GM19043 (cell line): Measurements from ENCODE around the gene MPST.
"Not testable (repeated sequence)": the region's sequence is repeated elsewhere in the genome, so short reads cannot be mapped to it uniquely, and the experiment has no call there.

Source experiments
- ATAC-seq: cut with Tn5 transposase; IDR thresholded peaks from one replicate; pipeline ENCODE4 v1.9.1; 2021; ENCODE audit warnings: low read depth; ENCODE audit not compliant: unreplicated experiment

MPST gene

DNA sequence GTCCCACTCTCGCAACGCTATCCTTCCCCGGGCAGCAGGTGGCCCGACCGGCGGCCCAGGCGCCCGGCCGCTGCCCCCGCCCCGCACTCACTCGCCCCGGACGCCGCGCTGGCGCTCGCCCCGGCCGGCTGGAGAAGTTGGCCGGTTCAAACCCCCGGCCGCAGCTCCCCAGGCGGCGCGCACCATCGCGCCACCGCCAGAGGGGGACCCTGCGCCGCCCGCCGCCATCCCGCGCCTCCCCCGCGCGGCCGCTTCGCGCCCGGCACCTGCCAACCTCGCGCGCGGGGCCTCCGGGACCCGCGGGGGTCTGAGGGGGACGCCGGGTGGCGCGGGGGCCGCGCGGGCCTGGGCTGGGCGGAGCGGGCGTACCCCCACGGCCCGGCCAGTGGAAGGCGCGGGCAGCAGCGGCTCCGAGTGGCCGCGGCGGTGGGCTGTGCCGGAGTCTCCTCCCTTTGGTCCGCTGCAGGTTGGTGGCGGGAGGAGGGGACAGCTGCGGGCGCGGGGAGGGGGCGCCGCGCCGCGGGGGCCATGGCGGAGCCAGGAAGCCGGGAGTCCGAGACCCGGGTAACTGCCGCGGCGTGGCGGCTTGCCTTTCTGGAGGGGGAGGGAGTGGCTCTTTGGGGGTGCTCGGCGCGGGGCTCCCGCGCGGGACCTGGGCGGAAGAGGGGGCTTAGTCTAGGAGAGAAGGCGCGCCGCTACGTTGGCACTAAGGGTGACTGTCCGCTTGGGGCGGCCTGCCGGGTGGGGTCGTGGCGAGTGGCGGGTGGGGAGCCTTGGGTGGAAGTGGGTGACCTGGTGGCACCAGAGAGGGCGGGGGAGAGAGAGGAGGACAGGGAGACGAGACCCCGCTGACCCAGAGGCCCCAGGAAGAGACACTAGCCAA lies at the start of gene MPST, which contains the start of gene TST:
TSS of gene MPST (plus strand) at position 434 of the 883 bp plus-strand sequence. CDS start at position 529, 95 bp downstream.
TSS of gene TST (minus strand) at position 139 of the 883 bp plus-strand sequence. CDS start 715 bp downstream, outside the sequence.
- ATAC-seq = peak; percentile 69

DNA sequence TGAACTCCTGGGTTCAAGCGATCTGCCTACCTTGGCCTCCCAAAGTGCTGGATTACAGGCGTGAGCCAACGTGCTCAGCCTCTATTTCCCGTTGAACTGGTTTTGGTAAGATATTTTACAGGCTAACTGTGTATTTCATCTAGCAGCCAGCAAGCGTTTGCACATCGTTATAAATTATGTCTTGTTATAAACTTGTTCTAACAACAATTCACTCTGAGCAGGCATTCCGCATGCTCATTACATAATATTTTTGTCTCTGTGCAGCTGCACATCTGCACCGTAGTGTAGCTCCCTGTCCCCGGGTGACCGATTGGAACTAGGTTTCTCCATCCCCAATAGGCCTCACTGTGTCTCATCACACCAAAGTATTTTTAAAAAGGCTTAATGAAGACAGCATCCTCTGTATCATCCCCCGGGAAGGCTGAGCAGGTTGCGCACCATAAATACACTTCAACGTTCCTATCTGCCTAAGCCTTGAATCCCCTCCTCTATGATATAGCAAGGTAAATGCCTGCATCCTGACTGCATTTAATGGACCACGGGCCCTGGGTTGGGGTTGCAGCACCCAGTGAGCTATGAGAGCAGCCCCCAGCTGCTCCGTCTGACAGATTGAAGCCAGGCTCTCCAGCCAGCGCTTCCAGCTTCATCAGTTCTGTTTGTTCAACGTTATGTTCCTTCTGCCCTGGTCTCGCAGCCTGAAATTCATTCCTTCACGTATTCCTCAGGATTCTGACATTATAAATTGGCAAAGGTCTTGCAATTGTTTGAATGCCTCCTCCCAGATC lies 48.0 kb upstream of the MPST start:
- no peak for ATAC-seq

DNA sequence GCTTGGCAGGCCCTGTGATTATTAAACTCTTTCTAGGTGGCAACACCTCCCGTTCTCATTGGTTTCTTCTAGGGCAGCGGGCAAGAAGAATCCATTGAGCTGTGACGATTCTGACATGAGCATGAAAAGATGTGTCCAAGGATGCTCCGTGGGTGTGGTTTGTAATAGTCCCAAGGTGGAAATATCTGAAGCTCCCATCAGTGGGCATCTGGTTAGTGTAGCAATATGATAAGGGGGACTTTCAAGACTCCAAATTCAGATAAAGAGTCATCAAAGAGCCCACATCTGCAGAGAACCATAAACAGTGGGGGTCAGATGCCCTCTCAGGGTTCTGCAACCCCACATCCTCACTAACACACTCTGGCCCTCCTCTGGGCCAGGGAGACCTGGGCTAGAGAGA lies 42.9 kb upstream of the MPST start:
- no peak for ATAC-seq

DNA sequence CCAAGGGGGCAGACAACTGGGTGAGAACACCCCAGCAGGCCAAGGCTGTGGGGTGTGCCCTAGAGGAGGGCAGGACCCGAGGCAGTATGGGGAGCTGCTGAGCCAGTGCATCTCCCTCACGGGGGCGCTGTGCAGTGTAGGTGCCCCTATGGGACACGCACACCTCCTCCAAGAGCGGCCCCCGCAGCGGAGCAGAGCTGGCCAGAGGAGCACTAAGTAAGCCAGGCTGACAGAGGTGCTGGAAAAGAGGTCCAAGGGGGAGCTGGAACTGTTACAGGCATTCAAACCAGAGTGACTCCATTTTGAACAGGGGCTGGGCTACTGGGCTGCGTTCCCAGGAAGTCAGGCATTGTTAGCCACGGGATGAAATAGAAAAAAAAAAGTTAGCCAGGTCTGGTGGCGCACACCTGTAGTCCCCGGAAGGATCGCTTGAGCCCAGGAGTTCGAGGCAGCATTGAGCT lies 42.1 kb upstream of the MPST start:
- ATAC-seq = no peak

DNA sequence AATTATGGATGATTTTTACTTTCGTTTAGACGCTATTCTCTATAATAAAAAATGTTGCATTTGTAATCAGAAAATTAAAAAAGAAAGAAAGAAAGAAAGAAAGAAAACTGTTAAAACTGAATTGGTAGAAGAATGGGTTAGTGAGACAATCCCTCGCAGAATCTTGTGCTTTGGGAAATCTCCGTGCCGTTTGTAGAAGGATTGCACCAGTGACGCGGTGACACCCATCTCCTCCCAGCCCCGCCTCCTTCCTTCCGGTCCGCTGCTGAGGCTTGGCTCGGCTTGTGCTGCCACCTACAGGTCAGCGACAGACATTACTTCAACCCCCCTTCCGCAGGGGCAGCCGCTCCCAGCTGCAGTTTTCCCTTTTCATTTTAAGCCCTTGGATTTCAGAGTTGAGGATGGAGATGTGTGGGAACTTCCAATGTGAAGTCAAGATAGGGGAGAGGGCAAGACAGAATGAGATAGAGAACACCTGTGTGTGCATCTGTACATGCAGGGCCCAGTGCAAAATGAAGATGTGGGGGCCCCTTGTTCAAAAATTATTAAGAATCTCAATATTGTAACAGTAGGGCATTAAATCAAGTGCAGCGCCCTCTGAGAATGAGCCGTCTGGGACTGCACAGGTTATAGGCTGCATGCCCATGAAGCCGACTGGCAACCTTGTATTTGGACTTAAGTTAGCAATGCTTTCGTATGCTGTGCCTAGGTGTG lies 41.4 kb upstream of the MPST start:
- no peak for ATAC-seq

DNA sequence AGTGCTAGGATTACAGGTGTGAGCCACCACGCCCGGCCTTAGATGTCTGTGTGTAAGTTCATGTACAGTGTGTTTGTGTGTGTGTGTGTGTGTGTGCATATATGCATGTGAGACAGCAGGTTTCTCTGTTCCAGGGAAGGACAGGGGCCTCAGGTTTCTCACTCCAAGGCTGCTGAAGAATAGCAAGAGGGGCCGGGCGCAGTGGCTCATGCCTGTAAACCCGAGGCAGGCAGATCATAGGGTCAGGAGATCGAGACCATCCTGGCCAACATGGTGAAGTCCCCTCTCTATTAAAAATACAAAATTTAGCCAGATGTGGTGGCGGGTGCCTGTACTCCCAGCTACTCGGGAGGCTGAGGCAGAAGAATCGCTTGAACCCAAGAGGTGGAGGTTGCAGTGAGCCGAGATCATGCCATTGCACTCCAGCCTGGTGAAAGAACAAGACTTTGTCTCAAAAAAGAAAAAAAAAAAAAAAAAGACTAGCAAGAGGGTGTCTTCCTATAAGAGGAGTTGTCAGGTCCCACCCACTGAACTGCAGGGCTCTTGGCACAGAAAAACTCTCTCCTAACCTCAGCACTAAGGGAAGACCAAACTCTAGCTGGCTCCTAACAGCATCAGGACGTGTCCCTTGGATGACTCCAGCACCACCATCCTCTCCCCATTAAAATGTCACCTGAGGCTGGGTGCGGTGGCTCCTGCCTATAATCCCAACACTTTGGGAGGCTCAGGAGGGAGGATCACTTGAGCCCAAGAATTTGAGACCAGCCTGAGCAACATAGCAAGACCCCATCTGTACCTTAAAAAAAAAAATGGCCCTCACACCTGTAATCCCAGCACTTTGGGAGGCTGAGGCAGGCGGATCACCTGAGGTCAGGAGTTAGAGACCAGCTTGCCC lies 40.3 kb upstream of the MPST start:
- no peak for ATAC-seq

DNA sequence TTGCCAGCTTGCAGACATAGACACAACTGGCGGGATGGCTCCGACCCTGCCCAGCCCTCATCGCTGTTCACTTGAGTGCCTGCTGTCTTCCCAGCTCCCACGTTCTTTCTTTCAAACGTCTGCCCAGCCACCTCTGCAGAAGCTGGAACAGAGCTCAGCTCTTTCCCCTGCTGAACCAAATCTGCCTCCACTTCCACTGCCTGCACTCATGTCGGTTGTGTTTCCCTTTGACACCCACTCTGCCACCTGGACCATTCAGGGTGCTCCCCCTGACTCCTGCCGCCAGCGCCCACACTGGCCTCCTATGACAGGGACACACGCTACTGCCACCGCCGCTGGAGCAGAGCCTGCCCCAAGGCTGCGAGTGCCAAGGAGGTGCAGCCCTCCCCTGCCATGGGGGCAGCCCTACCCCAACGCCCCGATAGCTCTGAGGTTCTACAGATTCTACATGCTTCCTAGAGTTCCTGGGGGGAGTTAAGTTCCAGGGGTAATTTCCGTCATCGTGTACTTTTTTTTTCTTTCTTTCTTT lies 38.2 kb upstream of the MPST start:
- no peak for ATAC-seq

DNA sequence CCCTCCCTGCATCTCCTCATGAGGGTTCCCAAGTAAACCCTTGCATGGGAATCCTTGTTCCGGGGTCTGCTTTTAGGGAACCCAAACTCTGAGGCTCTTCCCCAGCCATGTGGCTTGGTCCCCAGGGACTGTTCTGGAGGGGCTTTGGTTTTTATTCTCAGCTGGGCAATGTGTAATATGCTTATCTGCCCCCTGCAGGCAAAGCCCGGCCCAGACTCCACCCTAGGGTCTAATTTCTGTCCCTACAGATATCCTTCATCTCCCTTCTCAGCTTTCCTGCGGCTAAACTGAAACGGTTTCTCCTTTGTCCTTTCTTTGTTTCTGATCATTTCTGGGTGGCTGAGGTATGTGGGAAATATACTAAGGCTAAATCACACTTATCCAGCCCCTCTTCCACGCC lies 37.4 kb upstream of the MPST start:
- no peak for ATAC-seq

DNA sequence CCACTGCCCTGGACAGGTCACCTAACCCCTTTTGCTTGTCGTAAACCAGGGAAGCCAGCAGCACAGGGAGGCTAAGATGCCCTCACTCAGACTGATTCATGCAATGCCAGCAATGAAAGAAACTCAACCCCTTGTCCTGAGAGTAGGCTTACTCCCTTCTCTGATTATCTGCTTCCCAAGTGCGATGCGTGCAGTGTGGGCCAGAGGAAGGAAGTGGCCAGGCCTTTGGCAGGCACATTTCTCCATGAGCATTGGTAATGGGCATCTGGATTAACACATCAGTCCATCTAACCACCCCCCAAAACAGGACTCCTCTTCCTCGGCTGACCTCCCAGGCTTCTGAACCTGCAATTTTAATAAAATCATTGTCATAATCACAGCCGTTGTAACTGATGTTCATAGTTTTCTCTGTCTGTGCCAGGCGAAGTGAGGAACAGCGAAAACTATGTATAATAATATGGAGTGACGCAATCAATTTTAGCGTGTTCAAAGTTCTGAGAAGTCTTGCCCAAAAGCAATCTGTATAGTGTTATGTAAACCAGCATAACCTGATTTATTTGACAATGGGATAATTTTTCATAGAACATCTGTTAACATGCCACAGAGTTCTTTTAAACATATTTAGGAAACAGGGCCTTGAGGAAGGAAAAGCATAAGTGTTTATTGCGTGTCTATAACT lies 34.2 kb upstream of the MPST start:
- ATAC-seq = no peak

DNA sequence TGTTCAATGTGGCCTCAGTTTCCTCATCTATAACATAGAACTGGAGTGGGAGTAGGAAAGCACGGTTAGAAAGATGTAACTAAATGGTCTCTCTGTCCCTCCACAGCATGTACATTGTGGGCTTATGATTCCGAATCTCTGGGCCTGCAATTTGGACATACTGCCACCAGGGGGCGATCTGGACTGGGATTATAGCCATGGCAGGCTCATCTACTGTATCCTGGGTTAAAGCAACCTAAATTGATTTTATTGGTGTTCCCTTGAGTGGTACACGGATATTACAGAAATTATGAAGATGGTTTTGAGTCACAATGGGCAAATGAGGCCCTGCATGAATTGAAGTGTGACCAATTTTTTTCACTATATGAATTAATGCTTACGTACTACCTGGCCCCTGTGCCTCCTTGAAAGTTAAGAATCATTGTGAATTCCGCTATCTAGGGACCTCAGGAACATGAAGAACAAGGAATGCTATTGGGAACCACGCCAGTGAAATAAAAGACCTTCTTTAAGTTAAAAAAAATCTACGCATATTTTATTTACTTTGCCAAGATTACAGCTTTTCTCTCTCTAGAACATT lies 33.2 kb upstream of the MPST start:
- ATAC-seq = no peak

DNA sequence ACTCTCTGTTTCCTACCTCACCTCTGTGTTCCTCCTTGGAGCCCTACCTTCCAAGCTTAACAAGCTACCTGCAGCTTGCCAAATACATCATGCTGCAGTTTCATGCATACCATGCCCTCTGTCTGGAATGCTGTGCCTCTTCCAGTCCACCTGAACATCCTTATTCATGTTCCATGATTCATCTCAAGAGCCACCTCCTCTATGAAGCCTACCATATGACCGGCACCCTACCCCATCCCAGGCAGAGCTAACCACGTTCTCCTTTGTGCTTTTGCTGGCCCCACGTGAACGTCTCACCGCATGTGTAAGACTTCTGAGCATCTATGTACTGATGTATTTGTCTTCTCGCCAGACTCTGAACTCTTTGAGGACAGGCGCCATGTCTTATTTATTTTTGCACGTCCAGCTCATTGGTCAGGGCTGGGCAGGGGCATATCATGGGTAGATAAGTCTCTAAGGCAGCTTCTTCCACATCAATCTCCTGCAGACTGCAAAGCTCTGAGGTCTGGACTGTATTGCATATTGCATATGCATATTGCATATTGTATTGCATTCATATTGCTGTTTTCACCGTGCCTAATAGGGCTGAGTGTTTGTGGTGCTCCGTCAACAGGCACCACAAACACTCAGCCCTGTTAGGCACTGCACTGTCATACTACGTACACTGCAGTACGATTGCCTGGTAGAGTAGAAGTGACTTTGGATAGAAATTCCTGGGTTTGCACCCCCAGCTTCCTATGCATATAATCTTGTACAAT lies 31.3 kb upstream of the MPST start:
- no peak for ATAC-seq

DNA sequence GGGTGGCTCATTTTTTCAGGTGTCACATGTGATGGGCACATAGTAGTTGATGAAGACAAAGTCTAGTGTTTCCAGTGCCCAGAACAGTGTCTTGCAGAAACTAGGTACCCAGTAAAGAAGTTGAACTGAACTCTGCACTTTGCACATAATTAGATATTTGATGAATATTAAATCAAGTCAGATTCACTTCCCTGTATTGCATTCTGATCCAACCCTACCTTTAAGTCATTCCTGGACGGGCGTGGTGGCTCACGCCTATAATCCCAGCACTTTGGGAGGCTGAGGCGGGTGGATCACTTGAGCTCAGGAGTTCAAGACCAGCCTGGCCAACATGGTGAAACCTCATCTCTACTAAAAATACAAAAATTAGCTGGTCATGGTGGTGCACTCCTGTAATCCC lies 30.5 kb upstream of the MPST start:
- not testable (repeated sequence) for ATAC-seq

DNA sequence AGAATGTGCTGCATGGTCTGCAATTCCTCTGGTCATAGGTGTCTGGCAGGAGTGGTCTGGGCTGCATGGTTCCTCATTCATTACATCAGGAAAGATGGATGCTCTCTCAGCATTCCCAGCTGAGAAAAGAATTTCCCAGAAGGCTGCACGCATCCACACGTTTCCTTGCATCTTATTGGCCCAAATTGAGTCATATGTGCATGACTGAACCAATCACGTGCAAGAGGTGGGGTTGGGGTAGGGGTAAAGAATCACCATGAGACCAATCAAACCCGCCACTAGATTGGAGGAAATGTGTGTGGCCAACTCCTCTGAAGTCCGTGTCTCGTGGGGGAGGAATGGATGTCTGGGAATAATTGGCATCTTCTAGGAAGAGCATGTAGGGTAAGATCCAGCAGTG lies 29.1 kb upstream of the MPST start:
- ATAC-seq = no peak

DNA sequence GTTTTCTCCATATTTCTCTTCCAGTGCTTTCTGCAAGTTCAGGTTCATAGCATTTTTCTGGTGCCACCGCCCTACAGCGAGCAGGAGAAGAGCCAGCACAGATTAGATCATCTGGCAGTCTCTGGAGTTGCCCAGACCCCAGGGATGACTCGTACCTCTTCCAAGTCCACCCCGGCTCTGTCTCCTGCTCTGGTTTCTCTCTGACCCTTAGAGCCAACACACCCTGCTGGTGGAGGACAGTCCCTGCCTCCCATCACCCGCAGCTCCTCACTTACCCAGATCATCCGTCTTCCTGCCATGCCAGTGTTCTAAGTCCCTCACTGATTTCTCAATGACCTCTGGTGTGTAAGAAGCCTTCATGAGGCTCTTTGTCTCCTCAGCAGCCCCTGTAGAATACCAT lies 28.3 kb upstream of the MPST start:
- ATAC-seq = no peak

DNA sequence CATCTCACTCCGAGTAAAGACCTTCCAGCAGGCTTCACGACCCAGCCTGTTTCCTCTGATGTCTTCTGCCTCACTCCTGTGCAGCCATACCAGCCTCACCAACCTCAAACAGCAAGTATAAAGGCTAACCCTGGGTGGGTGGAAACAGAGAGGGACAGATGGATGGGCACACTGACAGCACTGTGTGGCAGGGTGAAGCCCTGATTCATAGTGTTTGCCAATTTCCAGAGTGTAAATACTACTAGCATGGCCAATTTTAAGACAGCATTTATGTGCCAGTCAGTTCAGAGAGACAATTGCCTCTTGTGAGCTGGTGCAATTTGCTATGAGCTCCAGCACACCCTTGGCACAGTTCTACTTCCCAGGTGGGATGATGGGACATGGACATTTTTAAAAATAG lies 21.8 kb upstream of the MPST start:
- no peak for ATAC-seq

DNA sequence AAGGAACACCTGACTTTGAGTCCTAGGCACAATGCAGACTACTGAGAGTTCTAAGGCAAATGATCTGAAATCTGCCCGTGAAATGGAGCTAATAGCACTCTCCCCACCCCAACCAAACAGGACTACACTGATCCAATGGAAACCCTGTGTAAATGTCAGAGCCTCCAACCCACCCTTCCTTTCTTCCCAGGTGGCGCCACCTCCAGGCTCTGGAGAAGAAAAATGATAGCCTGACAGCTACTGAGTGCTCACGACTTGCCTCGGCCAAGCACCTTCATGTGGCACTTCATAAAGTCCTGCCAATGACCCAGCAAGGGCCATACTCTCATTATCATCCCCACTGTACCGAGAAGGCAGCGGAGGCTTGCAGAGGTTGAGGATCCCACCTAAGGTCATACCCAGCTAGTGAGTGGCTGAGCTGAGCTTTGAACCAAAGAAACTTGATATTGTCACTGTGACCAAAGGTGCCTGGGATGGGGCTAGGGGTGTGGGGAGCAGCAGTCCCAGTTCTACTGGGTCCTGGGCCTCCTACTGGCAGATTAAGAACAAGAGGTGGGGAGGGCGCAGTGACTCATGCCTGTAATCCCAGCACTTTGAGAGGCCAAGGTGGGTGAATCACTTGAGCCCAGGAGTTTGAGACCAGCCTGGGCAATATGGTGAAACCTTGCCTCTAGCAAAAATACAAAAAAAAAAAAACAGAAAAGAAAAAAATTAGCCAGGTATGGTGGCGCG lies 20.8 kb upstream of the MPST start:
- no peak for ATAC-seq

DNA sequence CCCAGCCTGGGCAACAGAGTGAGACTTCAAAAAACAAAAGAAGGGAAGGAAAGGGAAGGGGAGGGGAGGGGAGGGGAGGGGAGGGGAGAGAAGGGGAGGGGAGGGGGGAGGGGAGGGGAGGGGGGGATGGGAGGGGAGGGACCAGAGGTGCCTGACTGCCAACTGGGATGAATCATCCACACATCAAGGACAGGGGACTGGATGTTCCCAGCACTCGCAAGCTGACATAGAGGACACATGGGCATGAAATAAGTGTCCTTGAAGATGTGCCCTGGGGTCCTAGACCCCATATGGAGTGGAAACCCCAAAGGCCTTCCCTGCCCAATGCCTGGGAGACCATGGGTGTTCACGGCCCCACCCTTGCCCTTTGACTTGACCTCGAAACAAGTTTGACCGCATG lies 20.1 kb upstream of the MPST start:
- ATAC-seq = no peak
